Skin epidermis (tissue), 12 donors: ENCODE data around the gene CYP2A6.
"Not testable (repeated sequence)": the region's sequence is repeated elsewhere in the genome, so short reads cannot be mapped to it uniquely, and the experiment has no call there.

ENCODE experiments used
- H3K27ac ChIP-seq, 21 experiments: fragments of 200-600 bp; sonication (generic) in 11 of 21; one replicate each; pipeline ENCODE4 v1.5.0; 2020; ENCODE audit warnings: mild to moderate bottlenecking in 3 of 21, inconsistent platforms in 2 of 21, moderate library complexity in 2 of 21
- H3K4me3 ChIP-seq, 7 experiments: fragments of 200-600 bp; sonication (generic) in 2 of 7; one replicate each; pipeline ENCODE4 v1.5.0; 2020; ENCODE audit warnings: inconsistent platforms in 2 of 7, mild to moderate bottlenecking in 2 of 7, moderate library complexity in 1 of 7

Gene CYP2A6

DNA sequence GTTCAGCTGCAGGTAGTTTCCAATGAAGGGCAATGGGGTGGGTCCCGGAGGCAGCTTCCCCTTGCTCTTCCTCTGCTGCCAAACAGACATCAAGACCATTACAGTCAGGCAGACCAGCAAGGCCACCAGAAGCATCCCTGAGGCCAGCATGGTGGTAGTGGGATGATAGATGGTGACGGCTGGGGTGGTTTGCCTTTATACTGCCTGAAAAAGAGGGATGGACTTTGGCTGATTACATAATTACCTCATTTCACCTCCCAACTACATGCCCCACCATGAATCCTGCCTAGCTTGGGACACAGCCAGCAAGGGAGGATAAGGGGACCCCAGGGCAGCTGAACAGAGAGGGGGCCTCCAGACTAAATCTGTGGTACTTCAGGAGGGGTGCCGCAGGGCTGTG is at the start of gene CYP2A6:
TSS of gene CYP2A6 (minus strand) at position 171 of the 400 bp plus-strand sequence. CDS start at position 150, 21 bp downstream.
- not testable (repeated sequence) for H3K27ac ChIP-seq, H3K4me3 ChIP-seq

DNA sequence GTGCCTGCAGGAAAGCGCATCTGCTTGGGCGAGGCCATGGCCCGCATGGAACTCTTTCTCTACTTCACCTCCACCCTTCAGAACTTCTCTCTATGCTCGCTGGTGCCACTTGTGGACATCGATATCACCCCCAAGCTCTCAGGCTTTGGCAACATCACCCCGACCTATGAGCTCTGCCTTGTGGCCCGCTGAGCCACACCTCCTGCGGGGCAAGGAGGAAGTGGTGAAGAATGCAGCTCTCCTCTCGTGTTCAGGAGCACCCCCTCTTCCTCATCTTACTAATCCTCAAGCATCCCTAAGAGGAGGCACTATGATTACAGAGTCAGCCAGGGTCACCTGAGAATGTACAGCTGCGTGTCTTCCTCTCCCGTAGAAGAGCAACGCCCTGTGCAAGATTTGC is 49.7 kb upstream of the CYP2A6 start:
- not testable (repeated sequence) for H3K27ac ChIP-seq, H3K4me3 ChIP-seq

DNA sequence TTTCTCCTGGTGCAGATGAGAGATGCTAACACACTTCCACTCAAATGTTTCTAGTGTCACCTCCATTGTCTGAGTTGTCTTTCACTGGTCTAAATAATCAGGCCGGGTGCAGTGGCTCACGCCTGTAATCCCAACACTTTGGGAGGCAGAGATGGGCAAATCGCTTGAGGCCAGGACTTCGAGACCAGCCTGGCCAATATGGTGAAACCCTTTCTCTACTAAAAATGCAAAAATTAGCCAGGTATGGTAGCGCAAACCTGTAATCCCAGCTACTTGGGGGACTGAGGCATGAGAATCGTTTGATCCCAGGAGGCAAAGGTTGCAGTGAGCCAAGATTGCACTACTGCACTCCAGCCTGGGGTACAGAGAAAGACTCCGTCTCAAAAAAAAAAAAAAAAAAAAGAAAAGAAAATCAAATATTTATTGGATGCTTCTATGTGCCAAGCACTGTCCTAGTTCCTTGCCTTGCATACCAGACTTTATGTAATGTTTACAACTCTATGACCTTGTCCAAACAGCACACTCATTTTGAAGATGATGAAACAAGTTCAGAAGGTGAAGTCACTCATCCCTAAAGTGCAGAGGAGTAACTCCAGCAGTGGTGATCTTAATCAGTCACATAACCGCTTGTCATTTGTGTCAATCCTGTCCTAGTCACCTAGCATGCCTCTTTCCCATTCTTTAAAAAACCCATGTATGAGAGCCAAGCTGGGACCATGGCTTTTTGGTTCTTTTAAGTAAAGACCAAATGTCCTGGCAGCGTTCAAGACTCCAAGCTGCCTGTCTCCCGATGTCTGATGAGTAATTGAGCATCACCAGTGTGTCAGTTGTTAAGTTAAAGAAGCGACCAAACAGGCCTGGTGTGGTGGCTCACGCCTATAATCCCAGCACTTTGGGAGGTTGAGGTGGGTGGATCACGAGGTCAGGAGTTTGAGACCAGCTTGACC is 46.9 kb upstream of the CYP2A6 start:
- H3K4me3 ChIP-seq, H3K27ac ChIP-seq: not testable (repeated sequence)

DNA sequence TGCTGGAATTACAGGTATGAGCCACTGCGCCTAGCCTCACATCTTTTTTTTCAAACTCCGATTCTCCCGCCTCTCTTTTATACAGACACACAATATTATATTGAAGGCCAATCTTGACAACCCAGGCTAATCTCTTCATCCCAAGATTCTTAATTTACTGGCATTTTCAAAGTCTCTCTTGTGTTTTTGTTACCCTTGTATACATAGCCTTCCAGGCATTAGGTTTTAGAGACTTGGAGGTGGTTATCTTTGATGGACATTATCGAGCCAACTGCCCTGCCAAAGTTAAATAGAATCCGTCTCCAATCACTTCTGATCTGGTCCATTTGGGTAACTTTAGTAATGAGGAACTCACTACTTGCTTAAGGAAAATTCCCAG is 46.2 kb upstream of the CYP2A6 start:
- no peak overlapping the region for H3K4me3 ChIP-seq
- no peak overlapping the region for H3K27ac ChIP-seq

DNA sequence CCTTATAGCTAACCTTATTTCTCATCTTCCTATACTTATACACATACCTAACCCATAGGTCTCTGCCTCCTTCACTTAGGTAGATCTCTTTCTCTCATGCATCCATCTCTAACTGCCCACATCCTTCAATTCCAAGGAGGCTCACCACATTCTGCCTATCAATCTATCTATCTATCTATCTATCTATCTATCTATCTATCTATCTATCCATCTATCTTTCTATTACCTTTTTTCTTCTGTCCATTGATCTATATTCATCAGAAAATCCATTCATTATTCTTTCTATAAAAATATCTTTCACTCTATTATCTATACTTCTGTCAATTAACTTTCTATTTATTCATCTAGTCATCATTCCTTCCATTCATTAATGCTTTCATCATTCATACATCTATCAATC is 42.9 kb upstream of the CYP2A6 start:
- H3K27ac ChIP-seq, result no peak overlapping the region
- H3K4me3 ChIP-seq, result no peak overlapping the region

DNA sequence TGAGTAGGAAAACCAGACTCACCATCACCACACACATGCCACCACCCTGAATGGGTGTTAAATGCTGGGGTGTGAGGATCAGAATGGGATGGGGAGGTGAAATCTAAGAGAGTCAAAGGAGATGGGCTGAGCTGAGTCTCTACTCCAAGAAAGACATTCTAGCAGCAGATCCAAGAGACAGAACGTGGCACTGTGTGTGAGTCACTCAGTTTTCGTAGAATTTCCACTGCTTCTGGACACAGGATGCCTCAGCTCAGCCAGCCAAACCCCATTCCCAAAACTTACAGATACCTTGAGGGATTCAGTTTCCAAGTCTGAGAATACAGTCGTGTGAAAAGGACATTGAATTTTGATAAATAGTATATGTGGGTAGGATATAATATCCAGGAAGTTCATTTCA is 39.1 kb upstream of the CYP2A6 start:
- no peak overlapping the region for H3K4me3 ChIP-seq
- H3K27ac ChIP-seq, result no peak overlapping the region

DNA sequence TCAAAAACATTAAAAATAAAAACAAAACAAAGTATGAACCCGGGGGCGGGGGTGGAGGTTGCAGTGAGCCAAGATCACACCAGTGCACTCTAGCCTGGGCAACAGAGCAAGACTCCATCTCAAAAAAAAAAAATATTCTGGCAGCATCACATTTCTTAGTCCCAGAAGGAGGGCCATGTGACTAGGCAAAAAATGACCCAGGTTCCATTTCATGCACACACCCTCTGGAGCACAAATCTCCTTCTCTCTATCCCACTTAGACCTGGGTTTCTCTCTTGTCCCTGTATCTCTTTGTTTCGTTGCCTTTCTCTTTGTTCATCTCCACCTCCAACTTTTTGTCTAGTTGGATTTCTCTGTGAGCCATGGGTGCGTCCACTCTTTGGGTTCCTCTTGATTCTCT is 37.9 kb upstream of the CYP2A6 start:
- no peak overlapping the region for H3K4me3 ChIP-seq
- no peak overlapping the region for H3K27ac ChIP-seq

GRCh38 chr19:40884187-40884931 is 34.1 kb upstream of the CYP2A6 start:
- not testable (repeated sequence) for H3K4me3 ChIP-seq, H3K27ac ChIP-seq

- H3K4me3 ChIP-seq, H3K27ac ChIP-seq: not testable (repeated sequence)
Measured at GRCh38 chr19:40882062-40882461, 31.8 kb upstream of the CYP2A6 start, which contains the start of gene CYP2A7. Gene CYP2A7, minus strand, starts transcription at chr19:40882231. Its CDS starts 21 bp downstream, at chr19:40882210.

- not testable (repeated sequence) for H3K4me3 ChIP-seq, H3K27ac ChIP-seq
Measured at GRCh38 chr19:40879349-40879748, 29.1 kb upstream of the CYP2A6 start.

- H3K4me3 ChIP-seq, H3K27ac ChIP-seq: not testable (repeated sequence)
Measured at GRCh38 chr19:40875526-40875951, 25.3 kb upstream of the CYP2A6 start.

DNA sequence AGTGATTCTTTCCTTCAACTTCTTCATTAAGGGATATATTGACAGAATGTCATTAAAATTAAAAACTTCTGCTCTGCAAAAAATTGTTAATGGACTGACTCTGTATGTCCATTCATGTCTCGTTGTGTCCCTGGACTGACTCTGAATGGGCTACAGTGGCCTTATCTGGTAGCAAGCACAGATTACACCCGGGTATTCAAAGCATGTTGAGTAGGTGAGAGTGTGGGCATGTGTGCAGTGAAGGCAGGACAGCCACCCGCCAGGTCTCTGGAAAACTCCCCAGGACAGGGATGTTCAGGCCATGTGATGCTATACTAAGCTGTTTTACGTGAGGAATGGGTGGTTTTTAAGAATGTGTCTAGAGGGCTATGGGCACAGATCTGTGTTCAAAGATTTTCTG is 24.6 kb upstream of the CYP2A6 start:
- not testable (repeated sequence) for H3K27ac ChIP-seq, H3K4me3 ChIP-seq

DNA sequence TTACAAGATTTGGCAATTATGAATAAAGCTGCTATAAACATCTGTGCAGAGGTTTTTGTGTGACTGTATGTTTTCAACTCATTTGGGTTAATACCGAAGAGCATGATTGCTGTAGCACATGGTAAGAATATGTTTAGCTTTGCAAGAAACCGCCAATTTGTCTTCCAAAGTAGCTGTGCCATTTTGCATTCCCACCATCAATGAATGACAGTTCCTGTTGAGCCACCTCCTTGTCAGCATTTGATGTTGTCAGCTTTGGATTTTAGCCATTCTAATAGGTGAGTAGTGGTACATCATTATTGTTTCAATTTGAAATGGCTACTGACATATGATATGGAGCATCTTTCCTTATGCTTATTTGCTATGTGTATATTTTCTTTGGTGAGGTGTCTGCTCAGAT is 23.6 kb upstream of the CYP2A6 start:
- not testable (repeated sequence) for H3K27ac ChIP-seq

GRCh38 chr19:40872209-40872608 is 22.0 kb upstream of the CYP2A6 start:
- Histone ChIP-seq H3K4me3 (no peak overlapping the region), H3K27ac (no peak overlapping the region)

More for the DNA sequence above, 23.6 kb upstream of the CYP2A6 start:
- H3K4me3 ChIP-seq, result not testable (repeated sequence)

- no peak overlapping the region for H3K27ac ChIP-seq
- no peak overlapping the region for H3K4me3 ChIP-seq
Measured at GRCh38 chr19:40867701-40868100, 17.5 kb upstream of the CYP2A6 start.

DNA sequence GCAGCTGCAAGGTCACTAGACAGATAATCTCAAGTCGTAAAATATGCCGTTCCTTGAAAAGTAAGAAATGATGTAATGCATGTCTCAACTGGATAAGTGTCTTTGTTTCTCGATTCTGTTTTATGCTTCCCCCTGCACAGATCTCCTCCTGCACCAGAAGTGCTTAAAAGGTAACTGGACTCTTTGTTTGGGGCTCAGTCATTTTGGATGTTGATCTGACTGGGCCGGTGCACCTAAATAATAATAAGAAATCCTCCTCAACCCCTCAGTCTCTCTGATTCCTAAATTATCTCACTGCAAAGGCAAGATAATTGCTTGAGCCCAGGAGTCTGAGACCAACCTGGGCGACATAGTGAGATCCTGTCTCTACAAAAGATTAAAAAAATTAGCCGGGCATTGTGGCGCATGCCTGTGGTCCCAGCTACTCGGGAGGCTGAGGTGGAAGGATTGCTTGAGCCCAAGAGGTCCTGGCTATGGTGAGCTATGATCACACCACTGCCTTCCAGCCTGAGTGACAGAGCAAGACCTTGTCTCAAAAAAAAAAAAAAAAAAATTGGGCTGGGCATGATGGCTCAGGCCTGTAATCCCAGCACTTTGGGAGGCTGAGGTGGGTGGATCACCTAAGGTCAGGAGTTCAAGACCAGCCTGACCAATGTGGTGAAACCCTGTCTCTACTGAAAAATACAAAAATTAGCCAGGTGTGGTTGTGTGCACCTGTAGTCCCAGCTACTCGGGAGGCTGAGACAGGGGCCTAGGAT is 14.7 kb upstream of the CYP2A6 start:
- H3K27ac ChIP-seq, H3K4me3 ChIP-seq: not testable (repeated sequence)

- H3K27ac ChIP-seq, result peak overlapping the region in 1 of 21 experiments; percentile 12
- no peak overlapping the region for H3K4me3 ChIP-seq
Measured at GRCh38 chr19:40862785-40863184, 12.5 kb upstream of the CYP2A6 start.

GRCh38 chr19:40862333-40862732 is 12.1 kb upstream of the CYP2A6 start:
- no peak overlapping the region for H3K4me3 ChIP-seq
- no peak overlapping the region for H3K27ac ChIP-seq

DNA sequence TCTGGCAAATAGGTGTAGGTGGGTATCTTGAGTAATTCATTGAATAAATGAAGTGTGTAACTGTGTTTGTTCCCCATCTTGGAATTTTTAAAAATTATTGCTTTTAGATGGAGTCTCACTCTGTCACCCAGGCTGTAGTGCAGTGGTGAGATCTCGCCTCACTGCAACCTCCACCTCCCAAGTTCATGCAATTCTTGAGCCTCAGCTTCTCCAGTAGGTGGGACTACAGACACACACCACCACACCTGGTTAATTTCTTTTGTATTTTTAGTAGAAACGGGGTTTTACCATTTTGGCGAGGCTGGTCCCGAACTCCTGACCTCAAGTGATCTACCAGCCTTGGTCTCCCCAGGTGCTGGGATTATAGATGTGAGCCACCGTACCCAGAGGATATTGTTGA is 7.9 kb upstream of the CYP2A6 start:
- Histone ChIP-seq H3K27ac (no peak overlapping the region), H3K4me3 (no peak overlapping the region)
